ENCODE measurements around the gene MYO16. TPM values are rescaled to one million over a fixed set of nuclear protein-coding genes. Genes with fewer than 3 reads are reported as not detected.

Gene MYO16
- total and polyA plus RNA-seq, 2 of the 4 experiments (the other 2 are of a cell fraction): under 0.01 to 0.03 TPM

- Histone ChIP-seq H3K4ac (ENCODE audit: low read depth, low read length) (no peak overlapping the region), H3K9me1 (ENCODE audit: insufficient read depth, low read length) (peaks cover 20% of the 10 kb centered on the region), H4K20me1 (ENCODE audit: insufficient read depth, low read length) (no peaks in the 10 kb centered on the region), H4K91ac (ENCODE audit: insufficient read depth, low read depth, low read length) (peak overlapping the region; percentile 43; the same call in 1 of the 2 replicates), H3K36me3 (ENCODE audit: control insufficient read depth, insufficient read depth, low read length) (no peaks in the 10 kb centered on the region), H2BK15ac (ENCODE audit: low read depth, low read length) (no peak overlapping the region), H3K27ac (ENCODE audit: insufficient read depth, low read length) (no peak overlapping the region), H3K23ac (ENCODE audit: low read depth, low read length) (no peak overlapping the region), H2AK9ac (replicated peaks; ENCODE audit: low read depth, low read length, poor library complexity) (peak overlapping the region; percentile 18), H3K56ac (ENCODE audit: extremely low read depth, insufficient read depth, low read length) (no peak overlapping the region), H3K18ac (ENCODE audit: low read depth, low read length) (no peak overlapping the region), H3K4me3 (ENCODE audit: insufficient read depth, low read depth, low read length) (no peak overlapping the region), H3K4me1 (ENCODE audit: control insufficient read depth, insufficient read depth, low read length) (peaks cover 20% of the 10 kb centered on the region), H4K8ac (ENCODE audit: low read depth in 2 of 2, low read length in 2 of 2) (0 out of 4 replicates have a peak overlapping the region, but pooled peaks of 1 of the 2 experiments have one; percentile 19), H3K14ac (replicated peaks; ENCODE audit: low read depth, low read length) (no peak overlapping the region), H3K9me3 (ENCODE audit: control insufficient read depth, insufficient read depth, low read length) (no peaks in the 10 kb centered on the region), H3K27me3 (ENCODE audit: control insufficient read depth, insufficient read depth, low read length) (no peaks in the 10 kb centered on the region), H3K4me2 (ENCODE audit: low read depth, low read length) (no peak overlapping the region), H2AK5ac (ENCODE audit: low read depth, low read length) (0 out of 2 replicates have a peak overlapping the region, but pooled peaks have one; percentile 24), H3K9ac (ENCODE audit: low read depth, low read length) (no peak overlapping the region), H2BK20ac (ENCODE audit: low read depth, low read length) (no peak overlapping the region), H4K5ac (ENCODE audit: low read depth, low read length) (no peak overlapping the region), H3K79me1 (ENCODE audit: low read depth in 1 of 2, low read length in 2 of 2) (no peaks in the 10 kb centered on the region), H2BK5ac (ENCODE audit: low read depth, low read length, poor library complexity, severe bottlenecking) (no peak overlapping the region), H2BK120ac (ENCODE audit: low read depth, low read length) (peak overlapping the region; percentile 42), H2AFZ (replicated peaks; ENCODE audit: low read length, poor library complexity) (peak overlapping the region; percentile 27)
- ChIA-PET POLR2A (ENCODE audit: unreplicated experiment) (no interaction called here), CTCF (no interaction called here)
- dilution Hi-C loops (cut with HindIII; ENCODE audit: low sequenced_read_pairs, unreplicated experiment) (no loop called here), in situ Hi-C loops (cut with MboI; ENCODE audit: low sequenced_read_pairs) (no loop called here), intact Hi-C loops (cut with micrococcal nuclease) (loop anchor here (5.0 kb wide), 1 partner anchor 83 kb away; no protein-coding TSS in a partner anchor)
- DNase-seq (no peak), ATAC-seq (ENCODE audit: low read depth) (no peak)
- BruUV-seq (replicated peaks): no TSS peak
- TF ChIP-seq MAFK (IDR thresholded peaks at IDR 0.05; ENCODE audit: low read depth, low read length) (no peak), CEBPB (IDR thresholded peaks at IDR 0.05; ENCODE audit: low read depth, low read length) (no peak), FOS (IDR thresholded peaks at IDR 0.05; ENCODE audit: low read depth, low read length) (no peak)
- TF ChIP-seq, protein P1, sequence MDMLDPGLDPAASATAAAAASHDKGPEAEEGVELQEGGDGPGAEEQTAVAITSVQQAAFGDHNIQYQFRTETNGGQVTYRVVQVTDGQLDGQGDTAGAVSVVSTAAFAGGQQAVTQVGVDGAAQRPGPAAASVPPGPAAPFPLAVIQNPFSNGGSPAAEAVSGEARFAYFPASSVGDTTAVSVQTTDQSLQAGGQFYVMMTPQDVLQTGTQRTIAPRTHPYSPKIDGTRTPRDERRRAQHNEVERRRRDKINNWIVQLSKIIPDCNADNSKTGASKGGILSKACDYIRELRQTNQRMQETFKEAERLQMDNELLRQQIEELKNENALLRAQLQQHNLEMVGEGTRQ (IDR thresholded peaks at IDR 0.05; ENCODE audit: low read depth, low read length): no peak
- WGBS, 2 experiments (ENCODE audit: extremely low coverage in 2 of 2, insufficient read length in 1 of 2): 74% methylated on average over 2 of the region's 14 CpGs; no CpG with 5 or more reads in 1 of the 2 experiments
These were observed 530.4 kb downstream of the MYO16 start for GRCh38 chr13:109159650-109160309.
